Panc1 (cell line): ENCODE data around the gene PLEKHG5. TPM values are rescaled to one million over a fixed set of nuclear protein-coding genes. Genes with fewer than 3 reads are reported as not detected.

ENCODE experiments used
- ATAC-seq: fragments of 200-7000 bp; cut with Tn5 transposase; 2 replicates; pipeline ENCODE4 v1.9.1; 2020; ENCODE audit warnings: mild to moderate bottlenecking, moderate library complexity
- BruUV-seq: library from RNA; stranded (reverse); fragments of 400-500 nt; replicated peaks from 2 replicates; lab custom pipeline; 2021; lab: Mats Ljungman, UMichigan
- CTCF ChIA-PET: fragments of 300-600 bp; sonication (Branson Sonifier 250); formaldehyde crosslinking; loops from one replicate; lab custom pipeline; 2022; ENCODE audit warnings: antibody characterized with exemption; lab: Charles Lee
- POLR2A ChIA-PET: fragments of 300-600 bp; sonication (Branson Sonifier 250); formaldehyde crosslinking; loops from one replicate; lab custom pipeline; 2022; ENCODE audit warnings: antibody characterized with exemption; lab: Charles Lee
- DNase-seq: peaks from one replicate; pipeline ENCODE4 v3.0.0-alpha.2; 2010; ENCODE audit warnings: low read depth, low spot score
- H3K27ac ChIP-seq: 2 replicates; pipeline ENCODE4 v1.5.1; 2011; ENCODE audit warnings: mild to moderate bottlenecking, low read length, inconsistent platforms
- H3K27me3 ChIP-seq: fragments of 200-500 bp; sonication (Bioruptor generic); 2 replicates; pipeline ENCODE4 v1.6.0; 2014; ENCODE audit warnings: low read length, inconsistent platforms; ENCODE audit not compliant: control insufficient read depth, insufficient read depth
- H3K36me3 ChIP-seq: fragments of 200-500 bp; sonication (Bioruptor generic); 2 replicates; pipeline ENCODE4 v1.5.1; 2014; ENCODE audit warnings: inconsistent platforms, mild to moderate bottlenecking, low read length, moderate library complexity; ENCODE audit not compliant: control insufficient read depth, insufficient read depth
- H3K4me1 ChIP-seq: 2 replicates; pipeline ENCODE4 v1.5.1; 2011; ENCODE audit warnings: inconsistent platforms, mild to moderate bottlenecking, low read length, moderate library complexity; ENCODE audit not compliant: control insufficient read depth, insufficient read depth
- H3K4me3 ChIP-seq, 2 experiments: 2 replicates each; pipeline ENCODE4 v1.5.1; 2011 to 2012; ENCODE audit warnings: low read depth in 2 of 2, low read length in 2 of 2, mild to moderate bottlenecking in 2 of 2, inconsistent platforms in 1 of 2, moderate library complexity in 1 of 2
- H3K9me3 ChIP-seq: fragments of 200-500 bp; sonication (Bioruptor generic); 2 replicates; pipeline ENCODE4 v1.5.1; 2014; ENCODE audit warnings: low read depth, mild to moderate bottlenecking, inconsistent platforms, low read length, moderate library complexity; ENCODE audit not compliant: control insufficient read depth, insufficient read depth
- CTCF ChIP-seq: fragments of 450-650 bp; IDR thresholded peaks from 2 replicates; pipeline ENCODE4 v1.5.1; 2017; ENCODE audit warnings: mild to moderate bottlenecking
- POLR2AphosphoS5 ChIP-seq: IDR thresholded peaks from 2 replicates; pipeline ENCODE4 v1.6.1; 2012; ENCODE audit warnings: mild to moderate bottlenecking, low read depth, low read length, moderate library complexity
- REST ChIP-seq, 2 experiments: IDR thresholded peaks; 2 replicates each; pipeline ENCODE4 v1.6.1; 2011 to 2012; ENCODE audit warnings: low read depth in 2 of 2, control low read depth in 1 of 2, low read length in 1 of 2, mild to moderate bottlenecking in 1 of 2, moderate library complexity in 1 of 2; ENCODE audit not compliant: insufficient read depth in 1 of 2
- SIN3A ChIP-seq: IDR thresholded peaks from 2 replicates; pipeline ENCODE4 v1.6.1; 2012; ENCODE audit warnings: low read depth, mild to moderate bottlenecking, low read length, moderate library complexity, borderline replicate concordance; ENCODE audit not compliant: insufficient read depth
- TCF7L2 ChIP-seq: IDR thresholded peaks from 2 replicates; pipeline ENCODE4 v1.6.1; 2011; ENCODE audit warnings: mild to moderate bottlenecking, low read depth, low read length, inconsistent platforms
- in situ Hi-C: cut with HindIII; loops from 2 replicates; pipeline ENCODE4 v1.10.0; 2016; ENCODE audit warnings: low sequenced_read_pairs, low pct_unique_long_range_greater_than_20kb
- intact Hi-C: fragments of 100-400 bp; cut with micrococcal nuclease; formaldehyde crosslinking; loops from one replicate; pipeline ENCODE4 v1.10.0; 2022; ENCODE audit not compliant: unreplicated experiment
- total RNA-seq: library from RNA; stranded (reverse); gene quantifications from one replicate; pipeline ENCODE4 v1.2.1, GENCODE V29; 2021; ENCODE audit not compliant: unreplicated experiment

Gene PLEKHG5
- total RNA-seq, 1 experiment from 2014 or later, result 6.8 TPM

DNA sequence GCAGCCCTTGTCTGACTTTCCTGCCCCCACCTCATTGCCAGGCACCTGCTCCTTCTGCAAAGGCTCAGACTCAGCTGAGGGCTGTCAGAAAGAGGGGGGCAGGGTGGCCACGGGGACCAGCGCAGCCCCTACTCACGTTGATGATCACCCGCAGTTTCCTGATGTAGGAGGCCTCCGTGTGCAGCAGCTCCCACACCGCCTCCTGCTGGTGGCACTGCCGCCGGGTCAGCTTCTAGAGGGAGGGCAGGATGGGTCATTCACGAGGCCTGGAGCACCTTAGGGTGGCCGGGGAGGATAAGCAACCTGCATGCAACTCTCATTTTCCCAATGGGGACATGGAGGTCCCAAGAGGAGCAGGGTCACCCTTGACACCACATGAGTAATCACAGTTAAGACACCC is 19.1 kb downstream of the PLEKHG5 start:
- CTCF ChIA-PET, result interaction anchor here (0.5 to 0.9 kb wide), 3 partner anchors 8 to 168 kb away, joined by 3 to 5 read pairs (median 3); no protein-coding TSS in a partner anchor
- ATAC-seq, result no peak
- in situ Hi-C loops, result no loop called here

DNA sequence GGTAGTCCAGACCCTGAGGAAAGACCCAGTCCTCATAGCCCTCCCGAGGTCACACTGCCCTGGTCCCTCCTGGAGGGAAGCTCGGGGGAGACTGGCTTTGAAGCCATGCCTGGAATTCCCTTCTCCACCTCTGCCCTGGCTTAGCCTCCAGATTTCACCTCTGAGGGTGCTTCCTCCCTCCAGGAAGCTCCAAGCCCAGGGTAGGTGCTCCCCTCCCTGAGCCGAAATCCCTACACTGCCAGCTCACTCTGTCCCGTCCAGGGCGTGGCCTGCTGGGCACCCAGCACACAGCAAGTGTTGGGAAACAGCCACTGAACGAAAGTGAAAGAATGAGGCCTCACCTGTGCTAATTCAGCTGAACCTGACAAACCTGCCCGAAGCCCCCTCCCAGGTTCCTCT is 19.5 kb downstream of the PLEKHG5 start:
- in situ Hi-C loops (no loop called here), intact Hi-C loops (no loop called here)
- no peaks in the 10 kb centered on the region for H3K36me3 ChIP-seq
- no peak overlapping the region for H3K4me3 ChIP-seq
- ChIA-PET CTCF (interaction anchor here (0.5 to 0.9 kb wide), 3 partner anchors 9 to 169 kb away, joined by 3 to 5 read pairs (median 3); no protein-coding TSS in a partner anchor), POLR2A (interaction anchor here (0.6 to 0.7 kb wide), 3 partner anchors 8 to 78 kb away, joined by 3 to 5 read pairs (median 4); partner anchors contain the start of gene ACOT7)
- ATAC-seq (no peak), DNase-seq (no peak)
- H3K4me1 ChIP-seq, result no peaks in the 10 kb centered on the region
- no peaks in the 10 kb centered on the region for H3K9me3 ChIP-seq
- no TSS peak for BruUV-seq
- no peak overlapping the region for H3K27ac ChIP-seq
- TF ChIP-seq CTCF (no peak), TCF7L2 (no peak), SIN3A (no peak)
- no peaks in the 10 kb centered on the region for H3K27me3 ChIP-seq

More for the DNA sequence above, 19.1 kb downstream of the PLEKHG5 start:
- no peak for TF ChIP-seq TCF7L2
- peak; percentile 78 for TF ChIP-seq CTCF
- TF ChIP-seq SIN3A, result no peak
- no peak for TF ChIP-seq REST (IDR thresholded peaks at IDR 0.05; ENCODE audit: insufficient read depth in 1 of 2, low read depth in 2 of 2, low read length in 1 of 2)
- no peak for TF ChIP-seq POLR2AphosphoS5
- BruUV-seq, result no TSS peak
- Histone ChIP-seq H3K9me3 (no peaks in the 10 kb centered on the region), H3K36me3 (no peaks in the 10 kb centered on the region), H3K4me1 (no peaks in the 10 kb centered on the region), H3K27ac (no peak overlapping the region), H3K27me3 (no peaks in the 10 kb centered on the region), H3K4me3 (no peak overlapping the region)
- POLR2A ChIA-PET, result interaction anchor here (0.6 to 0.7 kb wide), 3 partner anchors 9 to 79 kb away, joined by 3 to 5 read pairs (median 4); partner anchors contain the start of gene ACOT7
- DNase-seq, result no peak
- intact Hi-C loops, result no loop called here
